Measurements from ENCODE around the gene TES.

The TES gene

DNA sequence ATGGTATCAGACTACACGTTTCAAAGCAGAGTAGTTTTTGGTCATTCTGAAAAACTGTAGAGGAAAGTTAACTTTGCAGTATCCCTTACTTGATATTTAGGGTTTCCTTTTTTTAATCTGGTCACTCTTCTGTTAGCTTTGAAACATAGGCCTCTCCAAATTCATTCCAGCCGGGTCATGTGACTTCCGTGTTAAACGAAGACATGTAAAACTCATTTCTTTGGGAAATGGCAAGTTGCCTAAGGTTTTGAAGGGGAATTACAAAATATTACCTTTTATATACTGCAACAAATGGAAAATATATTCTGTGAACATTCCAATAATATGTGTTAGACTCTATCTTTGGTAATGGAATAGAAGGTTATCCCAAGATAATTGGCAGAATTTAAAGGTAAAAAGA, 9.5 kb downstream of the TES start:
- DNase-seq (ENCODE audit: low spot score), result no peak

DNA sequence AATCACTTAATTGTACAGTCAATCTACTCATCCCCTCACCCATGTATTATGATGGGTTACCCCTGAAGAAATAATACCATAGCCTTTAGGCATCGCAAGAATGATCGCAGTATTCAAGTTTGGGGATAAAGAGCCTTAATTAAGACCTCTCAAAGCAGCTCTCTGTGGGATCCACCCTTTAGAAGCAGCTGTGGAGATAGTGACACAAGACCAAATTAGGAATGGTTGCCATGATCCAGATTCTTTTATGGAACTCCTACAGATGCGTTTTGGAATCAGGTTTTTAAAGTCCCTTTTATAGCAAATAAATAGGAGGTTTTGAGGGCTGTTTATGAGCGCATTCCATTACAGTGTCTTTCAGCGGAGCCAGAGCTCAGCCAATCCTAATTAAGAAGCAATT, 12.2 kb downstream of the TES start:
- no peak for DNase-seq (ENCODE audit: low spot score)

DNA sequence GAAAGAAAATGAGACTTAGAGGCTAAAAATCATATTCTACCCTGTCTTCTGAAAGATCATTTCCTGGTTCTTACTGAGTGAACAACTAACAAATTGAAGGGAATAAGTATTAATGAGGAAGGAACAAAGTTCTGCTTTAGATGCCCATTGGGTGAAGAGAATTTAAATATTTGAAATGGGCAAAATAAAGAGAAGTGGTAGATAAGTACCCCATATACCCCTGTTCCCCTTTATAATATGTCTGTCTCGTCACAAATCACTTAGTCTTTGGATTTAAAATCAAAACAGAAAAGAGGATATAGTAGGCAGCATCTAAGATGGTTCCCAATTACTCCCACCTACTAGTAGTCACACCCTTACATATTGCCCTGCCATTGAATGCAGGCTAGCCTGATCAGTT, 13.2 kb downstream of the TES start:
- no peak for DNase-seq (ENCODE audit: low spot score)

DNA sequence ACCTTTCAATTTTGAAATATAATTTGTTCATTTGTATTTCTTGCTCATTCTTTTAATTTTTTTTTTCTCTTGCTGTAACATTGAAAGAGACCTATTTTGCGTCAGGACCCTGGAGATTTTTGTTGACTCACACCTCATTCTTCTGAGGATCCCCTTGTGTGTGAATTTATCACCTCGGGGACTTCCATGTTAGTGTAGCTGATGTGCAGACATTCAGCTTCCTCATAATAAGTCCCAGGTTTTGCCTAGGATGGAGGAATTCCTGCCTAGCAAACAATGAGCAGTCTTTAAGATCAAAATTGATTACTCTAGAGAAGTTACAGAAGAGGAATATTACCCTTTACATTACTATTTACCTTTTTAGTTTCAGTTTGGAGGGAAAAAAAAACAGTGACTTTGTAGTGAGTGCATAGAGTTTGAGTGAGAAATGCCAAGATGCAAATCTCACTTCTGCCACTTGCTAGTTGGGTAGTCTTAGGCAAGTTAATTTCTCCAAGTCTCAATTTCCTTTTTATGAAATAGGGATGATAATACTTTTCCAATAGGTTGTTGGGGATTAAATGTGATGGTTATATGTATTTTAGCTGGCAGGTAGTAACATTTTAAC, 14.3 kb downstream of the TES start:
- no peak for DNase-seq (ENCODE audit: low spot score)

DNA sequence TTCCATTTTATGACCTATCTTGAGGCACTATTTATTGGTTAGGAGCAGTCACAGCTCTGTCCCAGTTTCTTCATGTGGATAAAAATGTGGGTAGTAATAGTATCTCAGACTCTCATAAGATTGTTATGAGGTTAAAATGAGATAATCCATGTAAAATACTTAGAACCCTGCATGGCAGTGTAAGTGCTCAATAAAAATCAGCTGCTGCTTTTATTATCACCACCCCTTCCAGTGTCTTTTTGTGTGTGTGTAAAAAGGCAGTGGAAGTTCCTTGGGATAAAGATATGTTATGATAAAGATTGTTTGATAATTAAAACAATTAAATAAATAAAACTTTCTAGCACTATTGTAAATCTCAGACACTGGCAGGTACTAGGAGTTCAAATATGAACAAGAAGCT, 15.5 kb downstream of the TES start:
- no peak for DNase-seq (ENCODE audit: low spot score)

DNA sequence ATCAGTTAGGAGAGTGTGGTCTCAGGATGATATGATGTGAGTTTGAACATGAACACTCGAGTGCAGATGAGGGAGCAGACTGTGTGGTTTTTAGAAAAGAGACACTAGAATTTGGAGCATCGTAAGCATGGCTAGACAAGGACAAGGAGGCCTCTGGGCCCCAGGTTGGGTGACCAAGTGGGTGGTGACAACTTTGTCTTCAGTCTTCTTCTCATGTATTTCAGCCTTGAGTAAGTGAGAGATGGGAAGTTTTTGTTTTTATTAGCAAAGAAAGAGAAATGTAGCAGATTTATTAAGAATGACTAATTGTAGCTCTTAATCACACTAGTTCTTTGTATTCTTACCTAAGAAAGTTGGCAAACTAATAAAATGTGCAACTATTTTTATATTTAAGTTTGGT, 16.3 kb downstream of the TES start:
- no peak for DNase-seq (ENCODE audit: low spot score)

DNA sequence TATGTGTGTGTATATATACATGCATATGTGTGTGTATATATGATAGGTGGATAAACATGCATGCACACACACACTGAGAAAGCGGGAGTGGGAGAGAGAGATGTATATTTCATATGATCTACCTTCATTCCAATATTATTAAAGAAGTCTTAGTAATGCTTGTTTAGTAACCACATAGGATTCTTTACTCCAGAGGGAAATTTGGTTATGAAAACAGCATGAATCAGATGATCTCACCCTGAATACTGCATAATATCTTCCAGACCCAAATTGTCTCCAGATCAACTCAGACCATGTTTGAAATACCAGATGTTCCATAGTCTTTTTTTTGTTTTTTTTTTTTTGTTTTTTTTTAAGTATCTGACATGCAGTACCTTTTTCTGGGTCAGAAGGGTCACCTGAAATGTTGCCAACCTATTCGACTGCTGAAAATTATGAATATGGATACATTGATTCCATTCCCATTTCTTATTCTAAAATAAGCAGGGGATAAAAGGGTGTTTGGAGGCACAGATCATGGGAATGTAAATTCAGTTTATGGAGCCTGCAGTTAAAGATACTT, 17.4 kb downstream of the TES start:
- no peak for DNase-seq (ENCODE audit: low spot score)

DNA sequence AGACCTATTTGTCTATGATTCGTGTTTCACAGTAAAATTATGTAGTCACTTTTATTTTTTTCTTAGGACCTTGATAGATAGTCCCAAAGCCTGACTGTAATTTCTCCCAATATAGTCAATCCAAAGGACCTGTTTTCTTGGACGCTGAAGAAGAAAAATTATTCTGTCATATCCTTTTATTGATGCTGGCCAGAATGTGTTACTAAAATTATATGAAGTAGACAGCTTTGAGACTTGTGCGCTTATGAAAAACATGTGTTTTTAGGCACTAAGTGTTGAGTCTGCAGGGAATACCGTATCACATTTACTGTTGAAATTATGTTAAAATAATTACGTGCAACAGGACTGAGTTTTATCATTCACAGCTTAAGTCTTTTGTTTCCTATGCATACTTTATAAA, 17.9 kb downstream of the TES start:
- no peak for DNase-seq (ENCODE audit: low spot score)

DNA sequence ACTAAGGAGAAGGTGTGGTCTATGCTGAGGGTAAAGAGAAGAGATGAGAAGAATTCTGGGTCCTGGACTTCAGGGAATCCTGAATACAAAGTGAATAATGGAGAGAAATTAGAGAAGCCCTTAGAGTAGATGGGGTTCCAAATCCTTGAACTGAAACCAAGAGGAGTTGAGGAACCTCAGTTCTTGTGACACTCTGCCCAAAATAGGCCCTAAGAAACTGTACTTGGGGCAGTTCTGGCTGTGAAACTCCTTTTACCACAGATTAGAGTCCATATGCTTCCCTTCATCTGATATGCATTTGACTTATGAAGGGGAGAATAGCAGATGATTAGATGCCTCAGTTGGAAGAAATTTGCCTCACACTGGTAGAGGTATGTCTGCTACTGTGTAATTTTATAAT, 19.0 kb downstream of the TES start:
- no peak for DNase-seq (ENCODE audit: low spot score)

DNA sequence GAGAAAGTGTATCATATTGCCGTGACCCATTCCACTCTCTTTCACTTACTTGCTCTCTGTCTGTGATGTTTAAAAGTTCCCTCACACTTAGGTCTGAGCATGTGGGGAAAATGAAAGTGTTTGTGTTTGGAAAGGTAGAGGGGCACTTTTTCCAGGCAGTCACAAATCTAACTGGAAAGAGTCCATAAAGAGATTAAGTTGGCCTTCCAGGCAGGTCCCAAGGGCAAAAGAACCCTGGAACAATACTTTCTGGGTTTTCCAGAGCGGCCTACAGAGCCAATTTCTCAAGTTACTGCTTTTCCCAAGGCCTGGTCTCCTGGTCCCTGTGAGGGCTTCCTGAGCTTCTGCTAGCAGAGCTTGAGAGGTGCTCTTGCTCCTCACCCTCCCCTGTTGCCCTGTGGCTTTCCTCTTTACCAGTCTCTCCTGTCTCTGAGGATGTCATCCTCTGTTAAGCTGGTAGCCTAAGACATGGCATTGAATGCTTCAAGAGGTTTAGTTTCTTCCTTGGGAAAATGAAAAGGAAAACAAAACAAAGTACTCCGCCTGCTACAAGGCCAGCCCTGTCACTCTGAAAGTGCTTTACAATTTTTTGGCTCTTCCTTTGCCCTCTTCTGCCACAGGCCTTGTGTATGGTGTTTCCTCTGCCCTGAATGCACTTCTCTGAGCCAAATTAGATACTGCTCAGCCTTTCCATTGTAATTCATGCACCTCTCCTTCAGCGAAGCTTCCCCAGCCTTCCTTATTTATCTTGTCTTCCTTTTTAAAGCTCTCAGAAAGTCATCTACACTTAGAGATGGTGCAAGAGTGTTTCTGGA, 20.1 kb downstream of the TES start:
- no peak for DNase-seq (ENCODE audit: low spot score)

DNA sequence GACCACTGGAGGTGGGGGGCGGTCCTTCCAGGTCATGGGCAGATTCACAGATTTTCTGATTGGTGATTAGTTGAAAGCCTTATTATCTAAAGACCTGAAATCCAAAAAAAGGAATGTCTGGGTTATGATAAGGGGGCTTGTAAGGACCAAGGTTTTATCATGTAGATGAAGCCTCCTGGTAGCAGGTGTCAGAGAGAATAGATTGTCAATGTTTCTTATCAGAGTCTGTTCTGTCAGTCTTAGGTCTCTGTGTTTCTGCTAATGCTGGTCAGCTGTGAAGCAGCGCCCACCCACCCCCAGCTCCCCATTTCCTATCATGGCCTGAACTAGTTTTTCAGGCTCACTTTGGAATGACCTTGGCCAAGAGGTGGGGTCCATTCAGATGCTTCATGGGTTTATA, 21.2 kb downstream of the TES start:
- DNase-seq (ENCODE audit: low spot score), result no peak

DNA sequence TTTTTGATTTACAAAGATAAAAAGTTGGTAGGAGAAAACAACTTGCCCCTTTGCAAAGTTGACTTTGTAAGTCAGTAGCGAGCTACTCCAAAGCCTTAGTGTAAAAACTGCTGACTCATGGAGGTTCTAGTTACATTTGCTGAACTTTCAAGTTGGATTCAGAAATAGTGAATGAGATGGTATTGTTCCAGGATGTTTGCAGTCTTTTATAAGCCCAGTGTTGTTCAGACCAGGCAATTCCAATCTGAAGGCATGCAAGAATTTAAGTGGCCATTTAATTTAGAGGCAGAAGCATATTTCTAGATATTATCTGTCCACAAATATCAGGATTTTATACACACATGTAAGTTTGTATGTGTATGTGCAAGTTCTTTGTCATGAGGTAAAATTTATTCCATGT, 21.6 kb downstream of the TES start:
- no peak for DNase-seq (ENCODE audit: low spot score)

DNA sequence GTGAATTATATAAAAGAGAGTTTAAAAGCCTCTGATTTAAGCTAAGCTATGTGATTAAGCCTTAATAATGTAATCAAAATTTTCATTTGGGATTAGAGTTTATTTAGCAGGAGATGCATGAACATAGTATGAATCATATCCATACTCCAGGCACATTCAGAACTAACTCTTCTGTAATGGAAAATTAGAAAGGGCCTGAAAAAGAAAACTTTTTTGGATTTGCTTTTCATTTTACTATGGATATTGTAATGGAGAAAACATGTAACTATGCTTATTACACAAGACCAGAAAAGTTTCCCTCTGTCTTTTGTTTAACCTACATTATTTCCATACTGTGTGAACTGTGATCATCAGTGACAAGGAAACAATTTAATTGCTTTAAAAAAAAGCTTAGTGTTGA, 22.0 kb downstream of the TES start:
- DNase-seq (ENCODE audit: low spot score), result no peak

DNA sequence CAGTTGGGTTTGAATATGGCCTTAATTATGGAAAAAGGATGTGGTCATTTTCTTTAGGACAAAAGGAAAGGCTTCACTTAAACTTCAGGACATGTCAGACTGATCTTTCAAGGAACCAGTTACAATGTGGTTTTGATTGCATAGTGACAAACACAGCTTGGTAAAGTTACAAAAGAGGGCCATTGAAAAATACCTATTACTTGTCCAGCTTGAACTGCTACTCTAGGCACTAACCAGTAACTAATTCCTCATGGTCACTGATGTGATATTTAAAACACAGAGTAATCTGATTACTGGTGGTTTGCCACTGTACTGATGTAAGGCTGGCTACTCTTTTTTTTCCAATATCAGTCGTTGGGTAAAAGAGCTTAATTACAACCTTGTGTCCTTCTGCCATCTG, 22.6 kb downstream of the TES start:
- no peak for DNase-seq (ENCODE audit: low spot score)

DNA sequence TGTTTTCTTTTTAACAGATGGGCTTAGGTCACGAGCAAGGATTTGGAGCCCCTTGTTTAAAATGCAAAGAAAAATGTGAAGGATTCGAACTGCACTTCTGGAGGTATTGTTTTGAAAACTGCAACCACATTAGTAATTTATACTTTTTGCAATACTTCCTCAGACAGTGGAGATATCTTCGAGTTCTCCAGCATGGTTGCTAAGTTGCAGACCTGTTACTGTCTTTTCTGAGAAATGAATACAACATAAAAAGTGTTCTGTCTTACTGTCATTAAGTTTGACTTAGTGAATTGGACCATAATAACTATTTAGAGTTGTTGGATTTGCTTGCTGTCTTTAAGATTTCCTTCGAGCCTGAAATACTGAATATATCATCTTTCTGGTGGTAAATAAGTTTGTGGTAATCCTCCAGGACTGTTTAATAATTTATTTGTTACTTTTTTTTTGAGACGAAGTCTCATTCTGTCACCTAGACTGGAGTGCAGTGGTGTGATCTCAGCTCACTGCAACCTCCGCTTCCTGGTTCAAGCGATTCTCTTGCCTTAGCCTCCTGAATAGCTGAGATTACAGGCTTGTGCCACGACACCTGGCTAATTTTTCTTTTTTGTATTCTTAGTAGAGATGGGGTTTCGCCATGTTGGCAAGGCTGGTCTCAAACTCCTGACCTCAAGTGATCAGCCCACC, 24.3 kb downstream of the TES start:
- DNase-seq (ENCODE audit: low spot score), result no peak

DNA sequence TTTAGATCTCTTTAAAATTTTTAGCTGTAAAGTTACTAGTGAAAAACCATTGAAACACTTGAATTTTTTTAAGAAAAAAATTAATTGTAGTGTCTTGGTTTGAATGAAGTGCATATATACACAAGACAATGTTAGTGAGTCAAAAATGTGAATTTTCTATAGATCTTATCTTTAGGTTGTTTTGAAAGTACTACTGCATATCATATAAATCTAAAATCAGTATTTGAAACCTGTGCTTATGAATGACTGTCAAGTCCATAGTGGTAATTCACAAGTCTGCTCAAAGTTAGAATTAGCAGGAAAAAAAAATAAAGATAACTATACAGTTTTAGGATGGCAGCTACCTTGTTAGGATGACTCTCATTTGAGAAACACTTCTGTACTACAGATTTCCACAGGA, 25.0 kb downstream of the TES start:
- DNase-seq (ENCODE audit: low spot score), result no peak

DNA sequence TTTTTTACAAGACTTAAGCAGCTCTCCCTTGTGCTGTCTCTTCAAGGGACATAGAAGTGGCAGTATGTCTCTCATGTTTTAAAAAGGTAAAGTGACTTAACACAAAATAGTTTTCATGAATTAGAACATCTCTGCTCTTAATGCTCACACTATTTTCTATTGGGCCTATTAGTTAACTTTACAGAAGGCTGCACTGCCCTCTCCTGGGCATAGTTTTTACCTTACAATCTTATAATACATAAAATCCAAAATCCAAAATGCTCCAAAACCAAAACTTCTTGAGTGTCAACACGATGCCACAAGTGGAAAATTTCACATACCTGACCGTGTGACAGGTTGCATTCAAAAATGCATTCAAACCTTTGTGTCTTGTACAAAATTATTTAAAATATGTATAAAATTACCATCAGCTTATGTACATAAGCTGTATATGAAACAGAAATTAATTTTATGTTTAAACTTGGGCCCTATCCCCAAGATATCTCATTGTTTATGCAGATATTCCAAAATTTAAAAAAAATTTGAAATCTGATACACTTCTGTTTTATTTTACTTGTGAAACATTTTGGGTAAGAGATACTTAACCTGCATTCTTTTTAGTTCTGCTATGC, 25.8 kb downstream of the TES start:
- DNase-seq (ENCODE audit: low spot score), result peak; percentile 32

DNA sequence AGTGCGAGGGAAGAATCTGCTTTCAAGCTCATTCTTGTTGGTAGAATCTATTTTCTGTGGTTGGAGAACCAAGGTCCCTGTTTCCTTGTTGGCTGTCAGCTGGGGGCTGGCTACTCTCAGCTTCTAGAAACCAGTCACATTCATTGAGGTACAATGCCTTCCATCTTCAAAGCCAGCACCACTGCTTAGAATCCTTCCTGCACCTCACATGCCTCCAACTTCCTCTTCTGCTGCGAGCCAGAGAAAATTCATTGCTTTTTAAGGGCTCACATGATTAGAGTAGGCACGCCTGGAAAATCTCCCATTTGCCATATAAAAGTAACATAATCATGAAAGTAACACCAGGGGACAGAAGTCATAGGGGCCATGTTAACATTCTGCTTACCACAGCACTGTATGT, 28.7 kb downstream of the TES start:
- no peak for DNase-seq (ENCODE audit: low spot score)

DNA sequence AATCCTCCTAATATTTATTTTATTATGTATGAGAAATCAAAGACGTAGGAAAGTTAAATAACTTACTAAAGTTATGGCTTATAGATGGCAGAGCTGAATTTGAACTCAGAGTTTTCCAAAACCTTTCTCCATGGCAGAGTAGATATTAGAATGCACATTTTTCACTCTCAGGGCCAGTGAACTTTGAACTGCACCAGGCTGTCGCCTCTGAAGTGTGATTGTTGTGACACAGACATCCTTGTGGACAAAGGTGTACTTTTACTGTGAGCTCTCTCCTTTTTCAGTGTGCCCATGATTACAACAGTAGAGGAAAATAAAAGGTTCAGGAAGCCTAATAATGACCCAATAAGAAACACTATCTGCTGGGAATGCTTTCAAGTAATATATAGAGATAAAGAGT, 29.1 kb downstream of the TES start:
- DNase-seq (ENCODE audit: low spot score), result no peak

DNA sequence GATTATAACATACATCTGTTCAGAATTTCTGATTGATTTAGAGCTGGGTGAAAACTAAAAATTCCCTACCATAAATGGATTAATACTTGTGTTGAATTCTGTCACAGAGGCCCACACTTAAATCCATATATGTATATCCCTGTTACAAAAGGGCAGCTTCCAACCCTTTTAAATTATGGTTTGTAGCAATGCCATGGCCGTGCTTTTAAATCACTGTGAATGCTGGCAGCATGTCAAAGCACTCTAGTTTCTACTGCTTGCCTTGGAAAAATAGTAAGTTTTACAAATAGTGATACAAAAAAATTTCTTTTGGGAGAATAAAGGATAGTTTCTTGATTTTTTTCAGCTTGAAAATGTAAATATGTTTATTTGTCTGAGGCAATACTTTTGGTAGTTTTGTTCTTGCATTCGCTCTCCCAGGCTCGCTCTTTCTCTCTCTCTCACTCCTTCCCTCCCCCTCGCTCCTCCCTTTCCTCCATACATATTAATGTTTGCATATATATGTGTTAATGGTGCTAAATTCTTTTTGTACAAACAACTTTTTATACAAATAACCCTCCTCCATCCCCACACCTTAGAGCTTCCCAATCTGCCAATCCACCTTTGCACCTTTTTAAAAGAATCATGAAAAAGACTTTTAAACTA, 29.8 kb downstream of the TES start:
- DNase-seq (ENCODE audit: low spot score), result no peak

DNA sequence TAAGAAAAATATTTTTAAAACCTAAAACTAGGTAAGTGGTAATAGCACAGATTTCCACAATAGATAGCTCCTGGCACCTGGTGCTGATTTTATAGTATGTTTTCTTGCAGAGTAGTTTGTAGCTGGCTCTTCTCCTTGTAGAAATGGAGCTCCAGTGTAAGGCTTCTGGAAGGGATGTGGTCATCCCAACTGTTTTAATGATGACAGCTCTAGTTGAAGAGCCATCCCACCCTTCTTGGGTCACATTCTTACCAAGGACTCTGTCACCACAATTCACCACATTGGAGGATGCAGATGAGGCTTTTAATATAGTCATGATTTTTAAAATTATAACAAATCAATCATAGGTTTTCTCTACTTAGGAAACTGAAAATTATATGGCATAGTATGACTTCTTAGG, 31.0 kb downstream of the TES start:
- no peak for DNase-seq (ENCODE audit: low spot score)

DNA sequence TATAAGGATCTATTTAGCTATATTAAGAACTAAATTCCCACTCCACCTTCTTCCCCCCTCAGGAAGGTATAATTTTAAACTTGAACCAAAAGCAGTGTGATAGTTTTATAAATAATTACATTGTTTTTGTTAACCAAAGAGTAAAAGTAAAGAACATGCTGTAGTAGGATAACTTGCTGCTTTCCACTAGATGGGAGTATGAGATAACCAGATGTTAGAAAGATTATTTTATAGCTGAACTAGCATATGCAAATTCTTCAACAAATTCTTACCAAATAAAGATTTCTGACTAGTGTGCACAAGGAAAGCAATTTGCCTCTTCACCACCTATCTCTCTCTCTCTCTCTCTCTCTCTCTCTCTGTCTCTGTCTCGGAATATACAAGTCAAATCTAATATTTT, 31.8 kb downstream of the TES start:
- DNase-seq (ENCODE audit: low spot score), result no peak

Measured in putamen (tissue), 1 donor.